ENCODE data around the gene GPR137.

Gene GPR137

DNA sequence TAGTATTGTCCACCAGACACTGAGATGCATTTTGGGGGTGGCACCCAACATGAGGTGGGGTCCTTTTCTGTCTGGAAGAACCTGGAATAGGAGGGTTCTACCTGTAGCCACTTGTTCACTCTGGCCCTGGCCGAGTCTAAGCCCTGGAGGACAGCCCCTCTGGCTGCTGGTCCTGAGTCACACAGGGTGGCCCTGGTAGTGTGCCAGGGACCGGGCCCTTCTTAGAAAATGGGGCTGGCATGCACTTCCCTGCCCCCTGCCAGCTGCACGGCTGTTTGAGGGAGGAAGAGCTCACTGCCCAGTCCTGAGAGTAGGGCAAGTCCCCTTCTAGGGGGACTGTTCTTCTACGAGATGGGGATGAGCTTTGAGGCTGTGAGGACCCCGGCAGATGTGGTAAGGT lies 32.2 kb upstream of the GPR137 start:
- Histone ChIP-seq H3K27ac (ENCODE audit: extremely low read depth, low read depth, low read length) (no peak overlapping the region), H3K4me3 (ENCODE audit: low read depth, low read length) (no peak overlapping the region), H3K4me1 (ENCODE audit: control insufficient read depth, insufficient read depth, low read length) (peaks cover 10% of the 10 kb centered on the region), H3K36me3 (ENCODE audit: control insufficient read depth in 2 of 2, insufficient read depth in 1 of 2, low read length in 2 of 2) (peaks cover 0 to 33% of the 10 kb centered on the region in 2 experiments; a peak in 2 of 3 replicates), H3K9me3 (ENCODE audit: control insufficient read depth, insufficient read depth, low read depth, low read length) (no peaks in the 10 kb centered on the region)
- ChIA-PET POLR2A (interaction anchor here (1.0 to 1.6 kb wide), 3 partner anchors 12 to 68 kb away, joined by 3 to 4 read pairs (median 3); partner anchors contain the start of genes FKBP2 and STIP1), CTCF (no interaction called here)
- TF ChIP-seq SCRT1 (tag by site-specific recombination; IDR thresholded peaks at IDR 0.05; ENCODE audit: borderline replicate concordance) (no peak), EGR2 (tag by site-specific recombination; IDR thresholded peaks at IDR 0.05; ENCODE audit: low read depth) (no peak), ZNF561 (tag by site-specific recombination; IDR thresholded peaks at IDR 0.05; ENCODE audit: borderline replicate concordance) (no peak), ZNF23 (tag by site-specific recombination; IDR thresholded peaks at IDR 0.05; ENCODE audit: borderline replicate concordance) (no peak), ZNF404 (tag by site-specific recombination; IDR thresholded peaks at IDR 0.05) (no peak), PRDM1 (tag by site-specific recombination; IDR thresholded peaks at IDR 0.05) (no peak)

DNA sequence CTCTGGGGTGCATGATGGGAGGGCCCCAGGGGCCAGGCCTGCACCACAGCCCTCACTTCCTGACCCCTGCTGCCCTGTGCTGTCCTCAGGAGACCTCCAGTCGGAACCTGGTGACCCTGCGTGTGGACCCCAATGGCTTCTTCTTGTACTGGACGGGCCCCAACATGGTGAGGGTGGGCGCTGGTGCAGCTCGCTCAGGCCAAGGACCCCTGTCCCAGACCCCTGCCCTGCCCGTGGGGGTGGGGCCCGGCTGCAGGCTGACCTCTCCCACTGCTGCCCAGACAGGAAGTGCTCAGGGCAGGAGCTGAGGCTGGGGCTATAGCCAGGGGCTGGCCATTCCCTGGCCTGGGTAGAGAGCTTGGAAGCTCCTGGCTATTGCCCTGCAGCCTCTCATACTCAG lies 31.3 kb upstream of the GPR137 start:
- Histone ChIP-seq H3K4me3 (ENCODE audit: low read depth, low read length) (no peak overlapping the region), H3K36me3 (ENCODE audit: control insufficient read depth in 2 of 2, insufficient read depth in 1 of 2, low read length in 2 of 2) (peaks cover 0 to 41% of the 10 kb centered on the region in 2 experiments; a peak in 2 of 3 replicates), H3K4me1 (ENCODE audit: control insufficient read depth, insufficient read depth, low read length) (peaks cover 10% of the 10 kb centered on the region), H3K27ac (ENCODE audit: extremely low read depth, low read depth, low read length) (no peak overlapping the region), H3K9me3 (ENCODE audit: control insufficient read depth, insufficient read depth, low read depth, low read length) (no peaks in the 10 kb centered on the region)
- no peak for TF ChIP-seq ZSCAN30 (tag by site-specific recombination; IDR thresholded peaks at IDR 0.05)
- no peak for TF ChIP-seq ZNF175 (tag by site-specific recombination; IDR thresholded peaks at IDR 0.05)
- no peak for TF ChIP-seq ZNF169 (tag by site-specific recombination; IDR thresholded peaks at IDR 0.05)
- TF ChIP-seq ZNF10 (tag by site-specific recombination; IDR thresholded peaks at IDR 0.05) = no peak
- TF ChIP-seq ZNF146 (tag by site-specific recombination; IDR thresholded peaks at IDR 0.05) = no peak
- no peak for TF ChIP-seq SP7 (tag by site-specific recombination; IDR thresholded peaks at IDR 0.05)
- no peak for TF ChIP-seq ZNF350 (tag by site-specific recombination; IDR thresholded peaks at IDR 0.05)
- TF ChIP-seq ZNF830 (tag by site-specific recombination; IDR thresholded peaks at IDR 0.05; ENCODE audit: low read depth) = no peak
- TF ChIP-seq, protein P1, sequence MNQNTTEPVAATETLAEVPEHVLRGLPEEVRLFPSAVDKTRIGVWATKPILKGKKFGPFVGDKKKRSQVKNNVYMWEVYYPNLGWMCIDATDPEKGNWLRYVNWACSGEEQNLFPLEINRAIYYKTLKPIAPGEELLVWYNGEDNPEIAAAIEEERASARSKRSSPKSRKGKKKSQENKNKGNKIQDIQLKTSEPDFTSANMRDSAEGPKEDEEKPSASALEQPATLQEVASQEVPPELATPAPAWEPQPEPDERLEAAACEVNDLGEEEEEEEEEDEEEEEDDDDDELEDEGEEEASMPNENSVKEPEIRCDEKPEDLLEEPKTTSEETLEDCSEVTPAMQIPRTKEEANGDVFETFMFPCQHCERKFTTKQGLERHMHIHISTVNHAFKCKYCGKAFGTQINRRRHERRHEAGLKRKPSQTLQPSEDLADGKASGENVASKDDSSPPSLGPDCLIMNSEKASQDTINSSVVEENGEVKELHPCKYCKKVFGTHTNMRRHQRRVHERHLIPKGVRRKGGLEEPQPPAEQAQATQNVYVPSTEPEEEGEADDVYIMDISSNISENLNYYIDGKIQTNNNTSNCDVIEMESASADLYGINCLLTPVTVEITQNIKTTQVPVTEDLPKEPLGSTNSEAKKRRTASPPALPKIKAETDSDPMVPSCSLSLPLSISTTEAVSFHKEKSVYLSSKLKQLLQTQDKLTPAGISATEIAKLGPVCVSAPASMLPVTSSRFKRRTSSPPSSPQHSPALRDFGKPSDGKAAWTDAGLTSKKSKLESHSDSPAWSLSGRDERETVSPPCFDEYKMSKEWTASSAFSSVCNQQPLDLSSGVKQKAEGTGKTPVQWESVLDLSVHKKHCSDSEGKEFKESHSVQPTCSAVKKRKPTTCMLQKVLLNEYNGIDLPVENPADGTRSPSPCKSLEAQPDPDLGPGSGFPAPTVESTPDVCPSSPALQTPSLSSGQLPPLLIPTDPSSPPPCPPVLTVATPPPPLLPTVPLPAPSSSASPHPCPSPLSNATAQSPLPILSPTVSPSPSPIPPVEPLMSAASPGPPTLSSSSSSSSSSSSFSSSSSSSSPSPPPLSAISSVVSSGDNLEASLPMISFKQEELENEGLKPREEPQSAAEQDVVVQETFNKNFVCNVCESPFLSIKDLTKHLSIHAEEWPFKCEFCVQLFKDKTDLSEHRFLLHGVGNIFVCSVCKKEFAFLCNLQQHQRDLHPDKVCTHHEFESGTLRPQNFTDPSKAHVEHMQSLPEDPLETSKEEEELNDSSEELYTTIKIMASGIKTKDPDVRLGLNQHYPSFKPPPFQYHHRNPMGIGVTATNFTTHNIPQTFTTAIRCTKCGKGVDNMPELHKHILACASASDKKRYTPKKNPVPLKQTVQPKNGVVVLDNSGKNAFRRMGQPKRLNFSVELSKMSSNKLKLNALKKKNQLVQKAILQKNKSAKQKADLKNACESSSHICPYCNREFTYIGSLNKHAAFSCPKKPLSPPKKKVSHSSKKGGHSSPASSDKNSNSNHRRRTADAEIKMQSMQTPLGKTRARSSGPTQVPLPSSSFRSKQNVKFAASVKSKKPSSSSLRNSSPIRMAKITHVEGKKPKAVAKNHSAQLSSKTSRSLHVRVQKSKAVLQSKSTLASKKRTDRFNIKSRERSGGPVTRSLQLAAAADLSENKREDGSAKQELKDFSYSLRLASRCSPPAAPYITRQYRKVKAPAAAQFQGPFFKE (tag by site-specific recombination; IDR thresholded peaks at IDR 0.05; ENCODE audit: borderline replicate concordance) = no peak
- no peak for TF ChIP-seq ZNF335 (tag by site-specific recombination; conservative IDR thresholded peaks at IDR 0.05)
- CTCF ChIA-PET = interaction anchor here (1.9 kb wide), 1 partner anchor 8 kb away, joined by 5 read pairs; the partner anchor contains the start of gene PPP1R14B
- POLR2A ChIA-PET = interaction anchor here (1.0 to 1.6 kb wide), 4 partner anchors 13 to 69 kb away, joined by 3 to 4 read pairs (median 3); partner anchors contain the start of genes FKBP2 and STIP1
